Gastroesophageal sphincter (tissue), 3 donors: ENCODE data around the gene ARHGEF7.

ENCODE experiments used
- CTCF ChIP-seq, 4 experiments: fragments of 200-600 bp in 2 of 4; fragments of 450-650 bp in 2 of 4; sonication (generic) in 1 of 4; IDR thresholded peaks; one replicate each; pipeline ENCODE4 v1.5.1; 2017 to 2019; ENCODE audit warnings: antibody characterized with exemption in 4 of 4, mild to moderate bottlenecking in 2 of 4, moderate library complexity in 2 of 4
- EP300 ChIP-seq: sonication (generic); formaldehyde crosslinking; IDR thresholded peaks from one replicate; pipeline ENCODE4 v1.6.1; 2017; ENCODE audit warnings: antibody characterized with exemption, mild to moderate bottlenecking
- POLR2A ChIP-seq, 2 donors: fragments of 450-650 bp; IDR thresholded peaks; one replicate each; pipeline ENCODE4 v1.6.1; 2017; ENCODE audit warnings: antibody characterized with exemption in 2 of 2, mild to moderate bottlenecking in 2 of 2, moderate library complexity in 1 of 2
- POLR2AphosphoS5 ChIP-seq: sonication (generic); formaldehyde crosslinking; IDR thresholded peaks from one replicate; pipeline ENCODE4 v1.6.1; 2017; ENCODE audit warnings: antibody characterized with exemption

- TF ChIP-seq POLR2A (IDR thresholded peaks at IDR 0.05) = no peak
- TF ChIP-seq CTCF (IDR thresholded peaks at IDR 0.05) = no peak
- no peak for TF ChIP-seq POLR2AphosphoS5
- TF ChIP-seq EP300 = no peak
These were observed 152.1 kb downstream of the ARHGEF7 start for GRCh38 chr13:111267205-111267604.
